K562 (cell line): ENCODE measurements around the gene CRYBG1.

Source experiments
- E2F6 ChIP-seq, 2 experiments: IDR thresholded peaks; 2 replicates each; pipeline ENCODE4 v1.6.1; 2011; ENCODE audit warnings: borderline replicate concordance in 1 of 2, control low read depth in 1 of 2, low read depth in 1 of 2, low read length in 1 of 2, mild to moderate bottlenecking in 1 of 2, mixed read lengths in 1 of 2, moderate library complexity in 1 of 2; ENCODE audit not compliant: insufficient read depth in 1 of 2, insufficient read length in 1 of 2, poor library complexity in 1 of 2, severe bottlenecking in 1 of 2; ENCODE audit errors: extremely low read depth in 1 of 2
- GTF3C2 ChIP-seq: IDR thresholded peaks from 3 replicates; pipeline ENCODE4 v1.6.1; 2011; ENCODE audit warnings: borderline replicate concordance, mild to moderate bottlenecking, moderate library complexity; ENCODE audit not compliant: insufficient read length; ENCODE audit errors: extremely low read depth
- HIVEP1 ChIP-seq: fragments of 250-450 bp; sonication (Bioruptor Pico); IDR thresholded peaks from 2 replicates; pipeline ENCODE4 v1.4.0; 2020; ENCODE audit warnings: mild to moderate bottlenecking
- HMGXB4 ChIP-seq: sonication (generic); formaldehyde crosslinking; IDR thresholded peaks from 2 replicates; pipeline ENCODE4 v1.8.1; 2023; ENCODE audit warnings: mild to moderate bottlenecking, missing genetic modification reagents
- RAD21 ChIP-seq, 2 experiments: fragments of 250-450 bp in 1 of 2; fragments of 450-650 bp in 1 of 2; sonication (Bioruptor Pico) in 1 of 2; formaldehyde crosslinking in 1 of 2; IDR thresholded peaks in 1 of 2; conservative IDR thresholded peaks in 1 of 2; 2 replicates each; pipeline versions ENCODE4 v1.4.0 to v1.8.0; 2020 to 2022; ENCODE audit warnings: mild to moderate bottlenecking in 2 of 2, moderate library complexity in 1 of 2
- TEAD4 ChIP-seq, 2 experiments: sonication (generic) in 1 of 2; formaldehyde crosslinking in 1 of 2; IDR thresholded peaks; 2 replicates each; pipeline versions ENCODE4 v1.6.1 to v1.8.0; 2012 to 2022; ENCODE audit warnings: borderline replicate concordance in 1 of 2, inconsistent platforms in 1 of 2, low read length in 1 of 2, mild to moderate bottlenecking in 1 of 2, missing genetic modification reagents in 1 of 2
- ZFX ChIP-seq: sonication (generic); formaldehyde crosslinking; IDR thresholded peaks from 2 replicates; pipeline ENCODE4 v1.8.0; 2022; ENCODE audit warnings: mild to moderate bottlenecking, missing genetic modification reagents, moderate library complexity
- ZNF274 ChIP-seq: IDR thresholded peaks from 2 replicates; pipeline ENCODE4 v1.6.1; 2011; ENCODE audit warnings: low read depth, mild to moderate bottlenecking, low read length, moderate library complexity, borderline replicate concordance

- TF ChIP-seq HMGXB4 (CRISPR knock-in tag) (no peak), ZFX (no peak), TEAD4 (IDR thresholded peaks at IDR 0.05; ENCODE audit: low read length) (no peak), TEAD4 (CRISPR knock-in tag; IDR thresholded peaks at IDR 0.05; ENCODE audit: borderline replicate concordance) (no peak), GTF3C2 (no peak), ZNF274 (no peak), RAD21 (CRISPR knock-in tag; conservative IDR thresholded peaks at IDR 0.05 in 1 of 2, IDR thresholded peaks at IDR 0.05 in 1 of 2) (no peak), HIVEP1 (CRISPR knock-in tag) (no peak), E2F6 (IDR thresholded peaks at IDR 0.05; ENCODE audit: borderline replicate concordance in 1 of 2, extremely low read depth in 1 of 2, insufficient read depth in 1 of 2, insufficient read length in 1 of 2, low read depth in 1 of 2, low read length in 1 of 2, poor library complexity in 1 of 2, severe bottlenecking in 1 of 2) (no peak)
Measured at GRCh38 chr6:106446983-106447382, 86.5 kb downstream of the CRYBG1 start.
